Liver (tissue), 9 donors: ENCODE data around the gene CCT2. TPM values are rescaled to one million over a fixed set of nuclear protein-coding genes. Genes with fewer than 3 reads are reported as not detected.
A peak's percentile ranks its signal among the peaks of the same experiment; 100 is the strongest.

Experiments used
- DNase-seq: peaks from one replicate; pipeline ENCODE4 v3.0.0-alpha.2; 2017; ENCODE audit warnings: low spot score
- H3K27ac ChIP-seq, 2 donors: one replicate each; pipeline ENCODE4 v1.7.0; 2013; ENCODE audit warnings: inconsistent platforms in 2 of 2, low read length in 2 of 2, control low read depth in 1 of 2, low read depth in 1 of 2, mild to moderate bottlenecking in 1 of 2
- H3K27me3 ChIP-seq, 4 donors: one replicate each; pipeline versions ENCODE4 v1.6.1 to v1.7.0; 2013; ENCODE audit warnings: low read length in 3 of 4, inconsistent platforms in 1 of 4, mild to moderate bottlenecking in 1 of 4, moderate library complexity in 1 of 4; ENCODE audit not compliant: control insufficient read depth in 4 of 4, insufficient read depth in 4 of 4
- H3K36me3 ChIP-seq, 4 donors: one replicate each; pipeline versions ENCODE4 v1.6.1 to v1.7.0; 2013; ENCODE audit warnings: low read length in 3 of 4, mild to moderate bottlenecking in 3 of 4, low read depth in 1 of 4, moderate library complexity in 1 of 4; ENCODE audit not compliant: control insufficient read depth in 4 of 4, insufficient read depth in 3 of 4
- H3K4me1 ChIP-seq, 4 donors: one replicate each; pipeline versions ENCODE4 v1.6.1 to v1.7.0; 2013; ENCODE audit warnings: low read length in 3 of 4, mild to moderate bottlenecking in 3 of 4, moderate library complexity in 1 of 4; ENCODE audit not compliant: control insufficient read depth in 4 of 4, insufficient read depth in 4 of 4
- H3K4me3 ChIP-seq, 3 donors: one replicate each; pipeline versions ENCODE4 v1.6.1 to v1.7.0; 2013; ENCODE audit warnings: low read length in 3 of 3, control low read depth in 1 of 3, low read depth in 1 of 3, mild to moderate bottlenecking in 1 of 3
- H3K9ac ChIP-seq, 2 donors: one replicate each; pipeline ENCODE4 v1.7.0; 2013; ENCODE audit warnings: low read length in 2 of 2, mild to moderate bottlenecking in 2 of 2, moderate library complexity in 2 of 2, control low read depth in 1 of 2, low read depth in 1 of 2
- H3K9me3 ChIP-seq, 4 donors: one replicate each; pipeline versions ENCODE4 v1.6.1 to v1.7.0; 2013; ENCODE audit warnings: low read length in 3 of 4; ENCODE audit not compliant: control insufficient read depth in 4 of 4
- ATF3 ChIP-seq: IDR thresholded peaks from 2 replicates; pipeline ENCODE4 v1.6.1; 2016; ENCODE audit warnings: antibody characterized with exemption
- CTCF ChIP-seq: fragments of 150-350 bp; IDR thresholded peaks from 2 replicates; pipeline ENCODE4 v1.5.1; 2017; ENCODE audit warnings: improper control_type of control experiment, low read depth, low read length; ENCODE audit not compliant: missing input control
- EGR1 ChIP-seq, 2 donors: IDR thresholded peaks; 2 replicates each; pipeline ENCODE4 v1.6.1; 2016 to 2018; ENCODE audit warnings: antibody characterized with exemption in 2 of 2, low read depth in 2 of 2
- FOXA1 ChIP-seq: IDR thresholded peaks from 2 replicates; pipeline ENCODE4 v1.6.1; 2016; ENCODE audit warnings: antibody characterized with exemption
- FOXA2 ChIP-seq: IDR thresholded peaks from 2 replicates; pipeline ENCODE4 v1.6.1; 2016; ENCODE audit warnings: antibody characterized with exemption
- GABPA ChIP-seq, 2 donors: IDR thresholded peaks in 1 of 2; conservative IDR thresholded peaks in 1 of 2; 2 replicates each; pipeline ENCODE4 v1.6.1; 2016; ENCODE audit warnings: antibody characterized with exemption in 2 of 2, mild to moderate bottlenecking in 1 of 2, moderate library complexity in 1 of 2
- HNF4A ChIP-seq, 2 donors: conservative IDR thresholded peaks; 2 replicates each; pipeline ENCODE4 v1.6.1; 2016; ENCODE audit warnings: antibody characterized with exemption in 2 of 2, mild to moderate bottlenecking in 2 of 2
- HNF4G ChIP-seq: IDR thresholded peaks from 2 replicates; pipeline ENCODE4 v1.6.1; 2016; ENCODE audit warnings: antibody characterized with exemption
- JUND ChIP-seq, 2 donors: IDR thresholded peaks; 2 replicates each; pipeline ENCODE4 v1.6.1; 2016; ENCODE audit warnings: antibody characterized with exemption in 2 of 2
- MAX ChIP-seq: IDR thresholded peaks from 2 replicates; pipeline ENCODE4 v1.6.1; 2016; ENCODE audit warnings: antibody characterized with exemption
- NR2F2 ChIP-seq: IDR thresholded peaks from 2 replicates; pipeline ENCODE4 v1.6.1; 2016; ENCODE audit warnings: antibody characterized with exemption
- RAD21 ChIP-seq, 2 donors: IDR thresholded peaks; 2 replicates each; pipeline ENCODE4 v1.6.1; 2016; ENCODE audit warnings: antibody characterized with exemption in 2 of 2, mild to moderate bottlenecking in 2 of 2
- REST ChIP-seq: IDR thresholded peaks from 2 replicates; pipeline ENCODE4 v1.6.1; 2016; ENCODE audit warnings: antibody characterized with exemption, mild to moderate bottlenecking
- RXRA ChIP-seq, 2 donors: IDR thresholded peaks; 2 replicates each; pipeline ENCODE4 v1.6.1; 2017 to 2018; ENCODE audit warnings: antibody characterized with exemption in 2 of 2, mild to moderate bottlenecking in 1 of 2
- SP1 ChIP-seq: IDR thresholded peaks from 2 replicates; pipeline ENCODE4 v1.6.1; 2018; ENCODE audit warnings: antibody characterized with exemption, mild to moderate bottlenecking
- TAF1 ChIP-seq: conservative IDR thresholded peaks from 2 replicates; pipeline ENCODE4 v1.6.1; 2016; ENCODE audit warnings: antibody characterized with exemption, mild to moderate bottlenecking
- YY1 ChIP-seq: IDR thresholded peaks from 2 replicates; pipeline ENCODE4 v1.6.1; 2016; ENCODE audit warnings: antibody characterized with exemption, mild to moderate bottlenecking
- ZBTB33 ChIP-seq: IDR thresholded peaks from 2 replicates; pipeline ENCODE4 v1.6.1; 2016; ENCODE audit warnings: antibody characterized with exemption
- WGBS: extraction: QIAGEN DNeasy Blood & Tissue Kit; methylation state at CpG from one replicate; pipeline ENCODE4 v1.1.7; 2013; 5-methylcytosine and 5-hydroxymethylcytosine counted together
- polyA plus RNA-seq, 2 donors: library from polyadenylated mRNA; stranded (reverse) in 1 of 2; unstranded in 1 of 2; fragments of 200-250 nt in 1 of 2; fragments of >200 nt in 1 of 2; fragmentation: Nextera tagmentation in 1 of 2; extraction: Ambion mirVana in 1 of 2; gene quantifications; one replicate each; pipeline versions ENCODE4 v1.2.1 to v1.2.3, GENCODE V29; 2013 to 2015
- total RNA-seq, 2 donors: library from RNA; depleted of rRNA; stranded (reverse); fragments of >200 nt; gene quantifications; one replicate each; pipeline ENCODE4 v1.2.3, GENCODE V29; 2014
- donor health status: healthy.
- donor health status: healthy.
- donor health status: healthy.
- donor health status: healthy.
- donor health status: healthy.

Gene CCT2
- total and polyA plus RNA-seq, 4 donors, result 43.6 to 145 (median 80.6) TPM

- no peak for DNase-seq
- Histone ChIP-seq H3K9ac (no peak overlapping the region), H3K27ac (no peak overlapping the region), H3K27me3 (no peaks in the 10 kb centered on the region), H3K9me3 (no peaks in the 10 kb centered on the region), H3K4me3 (no peak overlapping the region), H3K4me1 (peaks cover 6 to 26% (median 12%) of the 10 kb centered on the region in 4 donors), H3K36me3 (peaks cover 0 to 6% (median 1%) of the 10 kb centered on the region in 4 donors)
- WGBS, result 57% methylated on average over 2 of the region's 2 CpGs
- TF ChIP-seq JUND (IDR thresholded peaks at IDR 0.05) (no peak), FOXA2 (no peak), RXRA (IDR thresholded peaks at IDR 0.05) (no peak), RAD21 (IDR thresholded peaks at IDR 0.05) (peak in 1 of 2 donors; percentile 16), NR2F2 (no peak)
These were observed 31.5 kb upstream of the CCT2 start for GRCh38 chr12:69553628-69554248.

GRCh38 chr12:69555461-69555860 is 29.8 kb upstream of the CCT2 start:
- H3K9me3 ChIP-seq, result no peaks in the 10 kb centered on the region
- peaks cover 6 to 26% (median 12%) of the 10 kb centered on the region in 4 donors for H3K4me1 ChIP-seq
- no peak overlapping the region for H3K27ac ChIP-seq
- no peaks in the 10 kb centered on the region for H3K36me3 ChIP-seq
- H3K9ac ChIP-seq, result no peak overlapping the region
- H3K4me3 ChIP-seq, result no peak overlapping the region
- no peak for DNase-seq
- 95% methylated on average over 6 of the region's 6 CpGs for WGBS
- TF ChIP-seq GABPA (IDR thresholded peaks at IDR 0.05 in 1 of 2, conservative IDR thresholded peaks at IDR 0.05 in 1 of 2), result no peak
- no peaks in the 10 kb centered on the region for H3K27me3 ChIP-seq

- Histone ChIP-seq H3K27me3 (no peaks in the 10 kb centered on the region), H3K9ac (no peak overlapping the region), H3K4me3 (no peak overlapping the region), H3K9me3 (no peaks in the 10 kb centered on the region), H3K27ac (no peak overlapping the region), H3K36me3 (no peaks in the 10 kb centered on the region), H3K4me1 (peaks cover 6 to 26% (median 13%) of the 10 kb centered on the region in 4 donors)
- WGBS, result 46% methylated on average over 9 of the region's 9 CpGs
- no peak for TF ChIP-seq ZBTB33
- TF ChIP-seq TAF1, result no peak
- no peak for TF ChIP-seq YY1
- TF ChIP-seq JUND (IDR thresholded peaks at IDR 0.05), result peak in 1 of 2 donors; percentile 50
- no peak for TF ChIP-seq FOXA1
- peak; percentile 72 to 80 for TF ChIP-seq HNF4A (conservative IDR thresholded peaks at IDR 0.05)
- peak; percentile 86 to 90 for TF ChIP-seq RXRA (IDR thresholded peaks at IDR 0.05)
- no peak for TF ChIP-seq MAX
- TF ChIP-seq FOXA2, result peak; percentile 48
- TF ChIP-seq CTCF, result no peak
- no peak for TF ChIP-seq EGR1 (IDR thresholded peaks at IDR 0.05; ENCODE audit: low read depth in 2 of 2)
- TF ChIP-seq REST, result peak; percentile 19
- peak; percentile 36 for TF ChIP-seq HNF4G
- no peak for TF ChIP-seq NR2F2
- peak; percentile 12 to 20 for TF ChIP-seq RAD21 (IDR thresholded peaks at IDR 0.05)
- TF ChIP-seq SP1, result peak; percentile 45
- no peak for TF ChIP-seq GABPA (IDR thresholded peaks at IDR 0.05 in 1 of 2, conservative IDR thresholded peaks at IDR 0.05 in 1 of 2)
- TF ChIP-seq ATF3, result no peak
- DNase-seq, result no peak
These were observed 28.9 kb upstream of the CCT2 start for GRCh38 chr12:69556383-69556782.
